ENCODE data around the gene AKNA. TPM values are rescaled to one million over a fixed set of nuclear protein-coding genes. Genes with fewer than 3 reads are reported as not detected.

Gene AKNA
- total RNA-seq, 1 donor from 2014 or later, result 55.0 TPM

DNA sequence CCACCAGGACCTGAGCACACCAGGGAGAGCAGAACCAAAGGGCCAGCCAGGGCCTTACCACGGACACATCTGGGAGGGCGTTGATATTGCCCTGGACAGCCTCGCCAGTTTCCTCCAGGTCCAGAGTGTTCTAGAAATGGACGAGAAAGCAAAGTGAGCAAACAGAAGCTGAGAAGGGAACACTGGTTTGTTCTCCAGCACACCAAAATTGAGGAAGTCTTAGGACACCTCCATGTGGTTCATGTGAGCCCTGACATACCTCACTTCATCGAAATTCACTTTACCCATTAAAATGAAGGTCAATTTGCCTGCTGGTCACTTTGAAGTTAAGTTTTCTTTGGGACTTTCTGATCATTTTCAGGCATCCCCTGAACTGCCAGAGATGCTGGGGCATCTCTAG lies 20.1 kb upstream of the AKNA start:
- H3K27ac ChIP-seq, result no peak overlapping the region
- H3K9me3 ChIP-seq, result no peaks in the 10 kb centered on the region
- intact Hi-C loops (cut with DNase I), result loop anchor here (5.0 kb wide), 1 partner anchor 244 kb away; no protein-coding TSS in a partner anchor
- H3K4me3 ChIP-seq, result no peak overlapping the region
- DNase-seq (ENCODE audit: extremely low spot score in 2 of 2), result no peak
- no peaks in the 10 kb centered on the region for H3K36me3 ChIP-seq
- no peaks in the 10 kb centered on the region for H3K27me3 ChIP-seq
- TF ChIP-seq, protein P1, sequence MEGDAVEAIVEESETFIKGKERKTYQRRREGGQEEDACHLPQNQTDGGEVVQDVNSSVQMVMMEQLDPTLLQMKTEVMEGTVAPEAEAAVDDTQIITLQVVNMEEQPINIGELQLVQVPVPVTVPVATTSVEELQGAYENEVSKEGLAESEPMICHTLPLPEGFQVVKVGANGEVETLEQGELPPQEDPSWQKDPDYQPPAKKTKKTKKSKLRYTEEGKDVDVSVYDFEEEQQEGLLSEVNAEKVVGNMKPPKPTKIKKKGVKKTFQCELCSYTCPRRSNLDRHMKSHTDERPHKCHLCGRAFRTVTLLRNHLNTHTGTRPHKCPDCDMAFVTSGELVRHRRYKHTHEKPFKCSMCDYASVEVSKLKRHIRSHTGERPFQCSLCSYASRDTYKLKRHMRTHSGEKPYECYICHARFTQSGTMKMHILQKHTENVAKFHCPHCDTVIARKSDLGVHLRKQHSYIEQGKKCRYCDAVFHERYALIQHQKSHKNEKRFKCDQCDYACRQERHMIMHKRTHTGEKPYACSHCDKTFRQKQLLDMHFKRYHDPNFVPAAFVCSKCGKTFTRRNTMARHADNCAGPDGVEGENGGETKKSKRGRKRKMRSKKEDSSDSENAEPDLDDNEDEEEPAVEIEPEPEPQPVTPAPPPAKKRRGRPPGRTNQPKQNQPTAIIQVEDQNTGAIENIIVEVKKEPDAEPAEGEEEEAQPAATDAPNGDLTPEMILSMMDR (IDR thresholded peaks at IDR 0.05), result no peak
- no peak for TF ChIP-seq POLR2A (IDR thresholded peaks at IDR 0.05)
- TF ChIP-seq POLR2AphosphoS5 (IDR thresholded peaks at IDR 0.05; ENCODE audit: insufficient read depth in 1 of 2, low read depth in 1 of 2), result no peak
- H3K4me1 ChIP-seq, result no peaks in the 10 kb centered on the region

DNA sequence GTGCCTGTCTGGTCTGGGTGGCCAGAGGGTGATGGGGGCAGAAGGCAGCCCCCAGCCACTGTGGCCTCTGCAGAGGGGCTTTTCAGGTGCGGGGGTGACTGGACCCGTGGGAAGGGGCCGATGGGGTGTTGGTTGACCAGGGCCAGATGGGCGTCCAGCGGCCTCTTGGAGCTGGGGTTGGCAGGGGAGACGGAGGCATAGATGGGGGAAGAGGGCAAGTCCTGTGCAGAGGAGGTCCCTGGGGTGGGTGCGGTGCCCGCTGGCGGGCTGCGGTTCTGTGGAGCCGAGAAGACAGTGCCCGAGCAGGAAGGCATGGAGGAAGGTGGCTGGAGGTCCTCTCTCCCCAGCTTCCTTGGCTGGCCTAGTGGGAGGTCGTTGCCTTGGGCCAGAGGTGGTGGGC lies 18.7 kb upstream of the AKNA start:
- Histone ChIP-seq H3K9me3 (no peaks in the 10 kb centered on the region), H3K27ac (no peak overlapping the region), H3K4me1 (no peaks in the 10 kb centered on the region), H3K4me3 (no peak overlapping the region), H3K36me3 (no peaks in the 10 kb centered on the region), H3K27me3 (no peaks in the 10 kb centered on the region)
- no peak for TF ChIP-seq POLR2AphosphoS5 (IDR thresholded peaks at IDR 0.05; ENCODE audit: insufficient read depth in 1 of 2, low read depth in 1 of 2)
- TF ChIP-seq POLR2A (IDR thresholded peaks at IDR 0.05), result no peak
- TF ChIP-seq, protein P1 (IDR thresholded peaks at IDR 0.05), result no peak
- DNase-seq (ENCODE audit: extremely low spot score in 2 of 2), result no peak
- intact Hi-C loops (cut with DNase I), result loop anchor here (5.0 kb wide), 1 partner anchor 246 kb away; no protein-coding TSS in a partner anchor

DNA sequence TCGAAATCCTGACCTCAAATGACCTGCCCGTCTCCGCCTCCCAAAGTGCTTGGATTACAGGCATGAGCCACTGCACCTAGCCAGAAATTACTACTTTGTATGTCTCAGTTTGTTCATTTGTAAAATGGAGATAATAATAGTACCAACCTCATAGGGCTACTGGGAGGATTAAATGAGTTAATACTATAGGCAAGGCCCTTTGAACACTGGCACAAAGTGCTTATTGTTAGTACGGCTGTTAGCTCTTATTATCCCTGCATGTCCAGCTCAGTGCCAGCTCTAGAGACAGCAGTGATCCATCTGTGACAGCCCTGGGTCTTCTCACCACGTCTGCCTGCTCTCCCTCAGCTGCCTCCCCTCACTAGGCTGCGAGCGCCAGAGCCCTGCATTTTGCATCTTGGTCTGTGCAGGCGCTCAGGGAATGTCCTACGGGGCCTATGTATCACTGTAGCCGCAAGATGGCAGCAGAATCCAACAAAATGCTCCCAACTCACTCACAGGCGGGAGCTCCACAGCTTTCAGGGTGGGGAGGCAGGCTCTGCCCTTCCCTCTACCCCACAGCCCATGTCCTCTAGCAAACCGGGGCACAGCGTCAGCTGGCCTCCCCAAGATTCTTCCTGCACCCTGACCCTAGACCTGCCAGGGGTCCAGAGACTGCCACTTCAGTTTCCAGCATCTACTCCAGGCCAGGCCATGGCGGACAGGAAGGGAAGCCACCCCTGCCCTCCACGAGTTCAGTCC lies 17.7 kb upstream of the AKNA start:
- DNase-seq (ENCODE audit: extremely low spot score in 2 of 2), result no peak
- intact Hi-C loops (cut with DNase I), result loop anchor here (5.0 kb wide), 1 partner anchor 247 kb away; no protein-coding TSS in a partner anchor
- Histone ChIP-seq H3K27ac (no peak overlapping the region), H3K36me3 (no peaks in the 10 kb centered on the region), H3K9me3 (no peaks in the 10 kb centered on the region), H3K4me3 (no peak overlapping the region), H3K4me1 (no peaks in the 10 kb centered on the region), H3K27me3 (no peaks in the 10 kb centered on the region)
- TF ChIP-seq POLR2A (IDR thresholded peaks at IDR 0.05) (no peak), POLR2AphosphoS5 (IDR thresholded peaks at IDR 0.05; ENCODE audit: insufficient read depth in 1 of 2, low read depth in 1 of 2) (peak in 1 of 2 donors; percentile 20)
- TF ChIP-seq, protein P1 (IDR thresholded peaks at IDR 0.05), result peak; percentile 43 to 90 (median 56)

DNA sequence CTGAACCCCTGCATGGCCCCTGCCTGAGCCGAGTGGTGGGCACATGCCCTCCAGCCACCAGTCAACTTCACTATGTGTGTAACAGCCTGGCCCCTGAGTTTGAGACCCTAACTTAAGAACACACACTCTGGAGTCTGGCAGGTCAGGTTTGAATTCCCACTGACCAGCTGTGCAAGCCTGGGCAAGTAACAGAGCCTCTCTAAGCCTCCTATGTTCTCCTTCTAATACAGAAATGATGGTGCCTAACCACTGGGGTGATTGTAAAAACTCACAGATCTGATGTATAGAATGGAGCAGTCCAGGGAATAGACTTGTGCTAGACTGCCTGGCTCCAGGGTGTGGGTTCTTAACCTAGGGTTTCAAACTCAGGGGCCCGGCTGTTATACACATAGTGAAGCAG lies 16.7 kb upstream of the AKNA start:
- Histone ChIP-seq H3K27ac (no peak overlapping the region), H3K36me3 (no peaks in the 10 kb centered on the region), H3K4me3 (no peak overlapping the region), H3K9me3 (no peaks in the 10 kb centered on the region), H3K27me3 (no peaks in the 10 kb centered on the region), H3K4me1 (no peaks in the 10 kb centered on the region)
- intact Hi-C loops (cut with DNase I), result no loop called here
- TF ChIP-seq POLR2AphosphoS5 (IDR thresholded peaks at IDR 0.05; ENCODE audit: insufficient read depth in 1 of 2, low read depth in 1 of 2), result no peak
- TF ChIP-seq, protein P1 (IDR thresholded peaks at IDR 0.05), result no peak
- no peak for TF ChIP-seq POLR2A (IDR thresholded peaks at IDR 0.05)
- DNase-seq (ENCODE audit: extremely low spot score in 2 of 2), result no peak

DNA sequence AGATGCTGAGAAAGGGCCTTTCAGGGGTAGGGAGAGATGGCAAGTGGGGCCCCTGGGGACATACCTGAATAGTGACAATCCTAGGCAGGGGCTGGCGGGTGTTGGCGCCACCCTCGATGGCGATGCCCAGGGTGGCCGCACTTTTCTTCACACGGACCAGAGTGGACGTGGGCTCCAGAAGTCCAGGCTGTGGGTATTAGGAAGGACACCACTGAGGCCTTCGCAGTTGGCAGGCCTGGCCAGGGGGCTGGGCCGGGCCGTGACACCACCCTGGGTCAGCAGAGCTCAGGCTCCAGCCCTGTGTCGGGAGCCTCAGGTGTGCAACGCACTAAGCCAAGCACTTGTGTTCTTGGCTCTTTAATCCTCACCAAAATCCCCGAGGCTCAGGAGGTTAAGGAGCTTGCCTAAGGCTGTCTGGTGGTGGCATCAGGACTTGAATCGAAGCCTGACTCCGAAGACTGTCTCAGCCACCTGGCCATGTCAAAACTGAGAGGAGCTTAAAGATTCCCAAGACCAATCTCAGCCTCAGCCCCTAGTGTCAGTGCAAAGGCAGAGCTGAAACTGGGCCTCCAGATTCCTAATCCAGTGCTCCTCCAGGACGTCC lies 15.5 kb upstream of the AKNA start:
- H3K4me1 ChIP-seq, result no peaks in the 10 kb centered on the region
- TF ChIP-seq POLR2A (IDR thresholded peaks at IDR 0.05) (no peak), POLR2AphosphoS5 (IDR thresholded peaks at IDR 0.05; ENCODE audit: insufficient read depth in 1 of 2, low read depth in 1 of 2) (no peak)
- TF ChIP-seq, protein P1 (IDR thresholded peaks at IDR 0.05), result no peak
- no peak for DNase-seq (ENCODE audit: extremely low spot score in 2 of 2)
- no peaks in the 10 kb centered on the region for H3K9me3 ChIP-seq
- H3K36me3 ChIP-seq, result no peaks in the 10 kb centered on the region
- no peak overlapping the region for H3K27ac ChIP-seq
- H3K27me3 ChIP-seq, result no peaks in the 10 kb centered on the region
- no peak overlapping the region for H3K4me3 ChIP-seq
- intact Hi-C loops (cut with DNase I), result no loop called here

All from vagina (tissue), 2 donors.